Neural cell (in vitro differentiated cells): ENCODE results near the gene NDUFS7.

Experiments
- RAD21 ChIP-seq: fragments of 450-650 bp; conservative IDR thresholded peaks from 2 replicates; pipeline ENCODE4 v1.6.1; 2014; ENCODE audit warnings: antibody characterized with exemption, mild to moderate bottlenecking, moderate library complexity
- TAF1 ChIP-seq: IDR thresholded peaks from 2 replicates; pipeline ENCODE4 v1.6.1; 2012; ENCODE audit warnings: low read depth
- TF ChIP-seq, protein P1 (sequence below): fragments of 450-650 bp; IDR thresholded peaks from 2 replicates; pipeline ENCODE4 v1.5.1; 2014; ENCODE audit warnings: antibody characterized with exemption, mild to moderate bottlenecking, moderate library complexity; ENCODE audit not compliant: poor library complexity, severe bottlenecking

GRCh38 chr19:1373042-1373533 lies 10.6 kb upstream of the NDUFS7 start:
- TF ChIP-seq, protein P1, sequence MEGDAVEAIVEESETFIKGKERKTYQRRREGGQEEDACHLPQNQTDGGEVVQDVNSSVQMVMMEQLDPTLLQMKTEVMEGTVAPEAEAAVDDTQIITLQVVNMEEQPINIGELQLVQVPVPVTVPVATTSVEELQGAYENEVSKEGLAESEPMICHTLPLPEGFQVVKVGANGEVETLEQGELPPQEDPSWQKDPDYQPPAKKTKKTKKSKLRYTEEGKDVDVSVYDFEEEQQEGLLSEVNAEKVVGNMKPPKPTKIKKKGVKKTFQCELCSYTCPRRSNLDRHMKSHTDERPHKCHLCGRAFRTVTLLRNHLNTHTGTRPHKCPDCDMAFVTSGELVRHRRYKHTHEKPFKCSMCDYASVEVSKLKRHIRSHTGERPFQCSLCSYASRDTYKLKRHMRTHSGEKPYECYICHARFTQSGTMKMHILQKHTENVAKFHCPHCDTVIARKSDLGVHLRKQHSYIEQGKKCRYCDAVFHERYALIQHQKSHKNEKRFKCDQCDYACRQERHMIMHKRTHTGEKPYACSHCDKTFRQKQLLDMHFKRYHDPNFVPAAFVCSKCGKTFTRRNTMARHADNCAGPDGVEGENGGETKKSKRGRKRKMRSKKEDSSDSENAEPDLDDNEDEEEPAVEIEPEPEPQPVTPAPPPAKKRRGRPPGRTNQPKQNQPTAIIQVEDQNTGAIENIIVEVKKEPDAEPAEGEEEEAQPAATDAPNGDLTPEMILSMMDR: no peak
- TF ChIP-seq RAD21 (no peak), TAF1 (no peak)
